Inferior parietal cortex (tissue), 1 donor: ENCODE data around the gene IDH3A.

Experiments used
- DNase-seq: peaks from one replicate; pipeline ENCODE4 v3.0.0-alpha.2; 2016; ENCODE audit errors: extremely low spot score

The IDH3A gene

DNA sequence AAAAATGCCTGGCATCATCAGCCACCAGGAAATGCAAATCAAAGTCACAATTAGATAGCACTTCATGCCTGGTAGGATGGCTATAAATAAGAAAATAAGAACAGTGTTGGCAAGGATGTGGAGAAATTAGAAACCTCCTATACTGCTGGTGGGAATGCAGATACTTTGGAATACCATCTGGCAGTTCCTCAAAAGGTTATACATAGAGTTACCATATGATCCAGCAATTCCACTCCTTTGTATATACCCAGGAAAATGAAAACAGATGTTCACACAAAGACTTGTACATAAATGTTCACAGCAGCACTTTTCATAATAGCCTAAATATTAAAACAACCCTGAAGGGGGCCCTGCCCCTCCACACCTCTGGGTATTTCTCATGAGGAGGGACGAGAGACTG lies 71.6 kb downstream of the IDH3A start:
- DNase-seq, result no peak
